Neural crest cell (in vitro differentiated cells): Measurements from ENCODE around the gene RNF5. TPM values are rescaled to one million over a fixed set of nuclear protein-coding genes. Genes with fewer than 3 reads are reported as not detected.
A peak's percentile ranks its signal among the peaks of the same experiment; 100 is the strongest.

Experiments used
- DNase-seq: peaks from one replicate; pipeline ENCODE4 v3.0.0; 2021; ENCODE audit warnings: low read depth, mixed read lengths, low spot score
- H3K27ac Mint-ChIP-seq: one replicate; pipeline ENCODE4 v1.8.0; 2021; ENCODE audit warnings: mild to moderate bottlenecking, mixed read lengths; ENCODE audit not compliant: unreplicated experiment
- H3K27me3 Mint-ChIP-seq: 2 replicates; pipeline ENCODE4 v1.8.0; 2021; ENCODE audit warnings: low read depth, mild to moderate bottlenecking, mixed read lengths
- H3K36me3 Mint-ChIP-seq: 2 replicates; pipeline ENCODE4 v1.8.0; 2021; ENCODE audit warnings: low read depth, mild to moderate bottlenecking, mixed read lengths
- H3K4me1 Mint-ChIP-seq: 2 replicates; pipeline ENCODE4 v1.8.0; 2021; ENCODE audit warnings: mixed read lengths
- H3K4me3 Mint-ChIP-seq: one replicate; pipeline ENCODE4 v1.8.0; 2021; ENCODE audit warnings: mild to moderate bottlenecking, mixed read lengths
- H3K9me3 Mint-ChIP-seq: 2 replicates; pipeline ENCODE4 v1.8.0; 2021; ENCODE audit warnings: mixed read lengths
- CTCF ChIP-seq: fragments of 200-600 bp; sonication (generic); conservative IDR thresholded peaks from 2 replicates; pipeline ENCODE4 v1.5.0; 2021; ENCODE audit warnings: antibody characterized with exemption, mild to moderate bottlenecking
- total RNA-seq: library from RNA; stranded (reverse); gene quantifications from 2 replicates; pipeline ENCODE4 v1.2.1, GENCODE V29; 2021

The RNF5 gene
- total RNA-seq, 1 donor from 2014 or later = 60.2 TPM

GRCh38 chr6:32170294-32170693 lies 7.9 kb upstream of the RNF5 start:
- no peak overlapping the region for H3K27ac Mint-ChIP-seq
- TF ChIP-seq CTCF = no peak

GRCh38 chr6:32171234-32171633 lies 7.0 kb upstream of the RNF5 start:
- Mint-ChIP-seq H3K27me3 (peaks cover 3% of the 10 kb centered on the region), H3K4me1 (peaks cover 48% of the 10 kb centered on the region), H3K36me3 (peaks cover 23% of the 10 kb centered on the region), H3K4me3 (peak overlapping the region; percentile 64), H3K27ac (peak overlapping the region; percentile 51), H3K9me3 (no peaks in the 10 kb centered on the region)
- TF ChIP-seq CTCF = no peak
- no peak for DNase-seq

More at GRCh38 chr6:32170294-32170693, 7.9 kb upstream of the RNF5 start:
- DNase-seq = no peak
- Mint-ChIP-seq H3K4me3 (peak overlapping the region; percentile 61), H3K27me3 (peaks cover 3% of the 10 kb centered on the region), H3K4me1 (peaks cover 49% of the 10 kb centered on the region), H3K9me3 (no peaks in the 10 kb centered on the region), H3K36me3 (peaks cover 27% of the 10 kb centered on the region)

GRCh38 chr6:32173051-32173727 lies 5.0 kb upstream of the RNF5 start:
- H3K9me3 Mint-ChIP-seq = no peaks in the 10 kb centered on the region

GRCh38 chr6:32174416-32174815 lies 3.8 kb upstream of the RNF5 start:
- Mint-ChIP-seq H3K27me3 (peaks cover 6% of the 10 kb centered on the region), H3K4me3 (peak overlapping the region; percentile 98), H3K9me3 (no peaks in the 10 kb centered on the region), H3K36me3 (peaks cover 14% of the 10 kb centered on the region), H3K27ac (no peak overlapping the region), H3K4me1 (peaks cover 62% of the 10 kb centered on the region)
- no peak for DNase-seq
- no peak for TF ChIP-seq CTCF

More at GRCh38 chr6:32173051-32173727, 5.0 kb upstream of the RNF5 start:
- peak overlapping the region; percentile 73 for H3K4me3 Mint-ChIP-seq
- H3K4me1 Mint-ChIP-seq = peaks cover 58% of the 10 kb centered on the region
- TF ChIP-seq CTCF = no peak
- peaks cover 16% of the 10 kb centered on the region for H3K36me3 Mint-ChIP-seq
- no peak for DNase-seq
- peaks cover 5% of the 10 kb centered on the region for H3K27me3 Mint-ChIP-seq
- no peak overlapping the region for H3K27ac Mint-ChIP-seq

- Mint-ChIP-seq H3K4me3 (peak overlapping the region; percentile 98), H3K4me1 (peaks cover 60% of the 10 kb centered on the region), H3K9me3 (no peaks in the 10 kb centered on the region), H3K27ac (peak overlapping the region; percentile 92), H3K27me3 (peaks cover 6% of the 10 kb centered on the region), H3K36me3 (peaks cover 7% of the 10 kb centered on the region)
- DNase-seq = no peak
- no peak for TF ChIP-seq CTCF
Observed at GRCh38 chr6:32175322-32175710, 2.9 kb upstream of the RNF5 start.
